Ectodermal cell (in vitro differentiated cells): ENCODE results near the gene TSPAN14.

Experiments used
- H3K27ac ChIP-seq: 2 replicates; pipeline ENCODE4 v1.7.0; 2013; ENCODE audit warnings: mild to moderate bottlenecking, low read depth, low read length; ENCODE audit not compliant: insufficient read depth, poor library complexity, severe bottlenecking
- H3K27me3 ChIP-seq: 2 replicates; pipeline ENCODE4 v1.7.0; 2013; ENCODE audit warnings: mild to moderate bottlenecking, low read length; ENCODE audit not compliant: insufficient read depth, control insufficient read depth, poor library complexity, severe bottlenecking
- H3K36me3 ChIP-seq: one replicate; pipeline ENCODE4 v1.7.0; 2013; ENCODE audit warnings: low read length; ENCODE audit not compliant: control insufficient read depth, insufficient read depth
- H3K4me1 ChIP-seq: one replicate; pipeline ENCODE4 v1.7.0; 2013; ENCODE audit warnings: low read length; ENCODE audit not compliant: control insufficient read depth, insufficient read depth
- H3K4me3 ChIP-seq: 2 replicates; pipeline ENCODE4 v1.7.0; 2013; ENCODE audit warnings: low read depth, low read length, control low read depth; ENCODE audit not compliant: insufficient read depth
- H3K9me3 ChIP-seq: 2 replicates; pipeline ENCODE4 v1.7.0; 2013; ENCODE audit warnings: mild to moderate bottlenecking, low read length, moderate library complexity; ENCODE audit not compliant: control insufficient read depth
- WGBS, 2 experiments: methylation state at CpG; one replicate each; pipeline ENCODE4 v1.1.7; 2013; ENCODE audit warnings: missing lambda C conversion rate in 2 of 2; 5-methylcytosine and 5-hydroxymethylcytosine counted together

The TSPAN14 gene

GRCh38 chr10:80517416-80518142 is 63.5 kb downstream of the TSPAN14 start:
- no peaks in the 10 kb centered on the region for H3K4me1 ChIP-seq
- peaks cover 50% of the 10 kb centered on the region for H3K36me3 ChIP-seq
- H3K4me3 ChIP-seq, result no peak overlapping the region
- H3K9me3 ChIP-seq, result no peaks in the 10 kb centered on the region
- no peaks in the 10 kb centered on the region for H3K27me3 ChIP-seq
- WGBS, 2 experiments, result 95 to 97% methylated on average over 21 of the region's 21 CpGs
- H3K27ac ChIP-seq, result no peak overlapping the region

- Histone ChIP-seq H3K27ac (no peak overlapping the region), H3K9me3 (no peaks in the 10 kb centered on the region), H3K4me3 (no peak overlapping the region), H3K27me3 (no peaks in the 10 kb centered on the region), H3K36me3 (peaks cover 45% of the 10 kb centered on the region), H3K4me1 (no peaks in the 10 kb centered on the region)
- 96 to 97% methylated on average over 12 to 16 of the region's 17 CpGs for WGBS, 2 experiments
Observed at GRCh38 chr10:80518143-80518806, 64.2 kb downstream of the TSPAN14 start.

GRCh38 chr10:80518807-80519360 is 64.8 kb downstream of the TSPAN14 start:
- WGBS, 2 experiments, result 92 to 96% methylated on average over 7 of the region's 7 CpGs
- Histone ChIP-seq H3K27me3 (no peaks in the 10 kb centered on the region), H3K4me3 (no peak overlapping the region), H3K9me3 (no peaks in the 10 kb centered on the region), H3K27ac (no peak overlapping the region), H3K36me3 (peaks cover 39% of the 10 kb centered on the region), H3K4me1 (no peaks in the 10 kb centered on the region)

GRCh38 chr10:80519936-80520650 is 66.0 kb downstream of the TSPAN14 start:
- H3K9me3 ChIP-seq, result no peaks in the 10 kb centered on the region
- no peak overlapping the region for H3K4me3 ChIP-seq
- no peaks in the 10 kb centered on the region for H3K27me3 ChIP-seq
- peaks cover 29% of the 10 kb centered on the region for H3K36me3 ChIP-seq
- 91 to 92% methylated on average over 14 of the region's 14 CpGs for WGBS, 2 experiments
- no peak overlapping the region for H3K27ac ChIP-seq
- no peaks in the 10 kb centered on the region for H3K4me1 ChIP-seq

DNA sequence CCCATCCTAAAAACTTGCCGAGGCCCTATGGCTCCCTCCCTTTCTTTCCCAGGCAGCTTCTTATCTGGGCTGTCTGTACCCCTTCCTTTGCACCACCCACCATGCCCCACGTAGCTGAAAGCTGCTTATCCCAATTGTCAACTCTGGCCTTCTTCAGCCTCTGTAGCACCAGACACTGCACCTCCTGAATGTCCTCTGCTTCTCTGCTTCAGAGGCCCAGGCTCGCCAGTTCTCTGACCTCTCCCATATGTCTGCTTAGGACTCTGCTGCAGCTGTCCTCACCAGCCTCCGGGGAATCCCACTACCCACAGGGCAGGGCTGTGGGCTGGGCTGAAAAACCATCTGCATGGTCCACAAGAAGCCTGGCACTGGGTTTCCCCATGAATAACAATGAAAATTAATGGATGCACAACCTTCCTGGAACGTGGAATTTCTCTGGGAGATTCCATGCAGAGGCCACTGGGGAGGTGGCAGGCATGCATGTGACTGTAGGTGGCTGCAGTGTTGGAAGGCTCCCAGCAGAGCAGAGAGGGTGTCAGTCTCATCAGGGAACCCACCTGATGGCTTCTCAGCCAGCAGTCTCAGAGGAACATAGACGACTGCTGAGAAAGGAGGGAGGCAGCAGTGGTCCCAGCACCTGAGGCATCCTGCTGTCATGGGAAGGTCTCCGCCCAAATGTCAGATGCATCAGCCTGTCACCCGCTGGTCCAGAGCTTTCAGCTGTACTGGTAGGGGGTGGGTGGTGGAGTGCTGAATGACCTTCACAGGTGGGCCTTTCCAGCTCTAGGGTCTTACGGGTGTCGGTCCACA is 66.8 kb downstream of the TSPAN14 start:
- Histone ChIP-seq H3K36me3 (peaks cover 29% of the 10 kb centered on the region), H3K27ac (no peak overlapping the region), H3K9me3 (no peaks in the 10 kb centered on the region)

GRCh38 chr10:80522756-80523363 is 68.8 kb downstream of the TSPAN14 start:
- no peaks in the 10 kb centered on the region for H3K9me3 ChIP-seq
- no peaks in the 10 kb centered on the region for H3K27me3 ChIP-seq
- 86 to 91% methylated on average over 7 of the region's 8 CpGs for WGBS, 2 experiments
- H3K27ac ChIP-seq, result no peak overlapping the region
- no peak overlapping the region for H3K4me3 ChIP-seq
- H3K4me1 ChIP-seq, result no peaks in the 10 kb centered on the region
- peaks cover 12% of the 10 kb centered on the region for H3K36me3 ChIP-seq

More for the DNA sequence above, 66.8 kb downstream of the TSPAN14 start:
- WGBS, 2 experiments, result 89 to 92% methylated on average over 10 of the region's 10 CpGs
- Histone ChIP-seq H3K27me3 (no peaks in the 10 kb centered on the region), H3K4me3 (no peak overlapping the region), H3K4me1 (no peaks in the 10 kb centered on the region)

GRCh38 chr10:80523773-80524172 is 69.7 kb downstream of the TSPAN14 start:
- H3K27ac ChIP-seq, result no peak overlapping the region
- WGBS, 2 experiments, result 90 to 95% methylated on average over 6 of the region's 6 CpGs
- H3K9me3 ChIP-seq, result no peaks in the 10 kb centered on the region
- H3K4me3 ChIP-seq, result no peak overlapping the region
- H3K36me3 ChIP-seq, result peaks cover 3% of the 10 kb centered on the region
- H3K27me3 ChIP-seq, result no peaks in the 10 kb centered on the region
- no peaks in the 10 kb centered on the region for H3K4me1 ChIP-seq

- H3K4me1 ChIP-seq, result no peaks in the 10 kb centered on the region
- WGBS, 2 experiments, result 92 to 93% methylated on average over 12 of the region's 12 CpGs
- H3K27me3 ChIP-seq, result no peaks in the 10 kb centered on the region
- no peaks in the 10 kb centered on the region for H3K9me3 ChIP-seq
- H3K27ac ChIP-seq, result no peak overlapping the region
- H3K4me3 ChIP-seq, result no peak overlapping the region
- H3K36me3 ChIP-seq, result no peaks in the 10 kb centered on the region
Observed at GRCh38 chr10:80524190-80524909, 70.2 kb downstream of the TSPAN14 start.

GRCh38 chr10:80526218-80526617 is 72.1 kb downstream of the TSPAN14 start:
- H3K9me3 ChIP-seq, result no peaks in the 10 kb centered on the region
- H3K4me1 ChIP-seq, result no peaks in the 10 kb centered on the region
- H3K36me3 ChIP-seq, result no peaks in the 10 kb centered on the region
- WGBS, 2 experiments, result 92 to 97% methylated on average over 2 of the region's 2 CpGs
- no peaks in the 10 kb centered on the region for H3K27me3 ChIP-seq
- H3K4me3 ChIP-seq, result no peak overlapping the region
- H3K27ac ChIP-seq, result no peak overlapping the region
